Activated CD4-positive, CD25-positive, alpha-beta regulatory T cell treated with anti-CD3 and anti-CD28 coated beads, Interleukin-2, amount 50 U/mL, for 24 hours (primary cell): ENCODE data around the gene MAP2K1.
"Not testable (repeated sequence)": the region's sequence is repeated elsewhere in the genome, so short reads cannot be mapped to it uniquely, and the experiment has no call there.

Experiments
- ATAC-seq, 2 donors: fragments of 150-1000 bp; cut with Tn5 transposase; one replicate each; pipeline ENCODE4 v1.10.0; 2021; ENCODE audit warnings: mild to moderate bottlenecking in 1 of 2, moderate library complexity in 1 of 2

The MAP2K1 gene

DNA sequence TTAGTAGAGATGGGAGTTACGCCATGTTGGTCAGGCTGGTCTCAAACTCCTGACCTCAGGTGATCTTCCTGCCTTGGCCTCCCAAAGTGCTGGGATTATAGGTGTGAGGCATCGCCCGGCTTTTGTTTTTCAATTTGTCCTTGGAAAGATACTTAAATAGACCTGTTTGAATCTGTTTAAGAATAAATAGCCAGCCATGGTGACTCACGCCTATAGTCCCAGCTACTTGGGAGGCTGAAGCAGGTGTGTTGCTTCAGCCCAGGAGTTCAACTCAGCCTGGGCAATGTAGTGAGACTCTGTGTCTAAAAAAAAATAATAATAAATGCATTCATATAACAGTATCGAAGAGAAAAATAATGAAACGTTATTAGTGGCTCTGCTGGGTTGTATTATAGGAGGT lies 93.6 kb downstream of the MAP2K1 start:
- no peak for ATAC-seq

DNA sequence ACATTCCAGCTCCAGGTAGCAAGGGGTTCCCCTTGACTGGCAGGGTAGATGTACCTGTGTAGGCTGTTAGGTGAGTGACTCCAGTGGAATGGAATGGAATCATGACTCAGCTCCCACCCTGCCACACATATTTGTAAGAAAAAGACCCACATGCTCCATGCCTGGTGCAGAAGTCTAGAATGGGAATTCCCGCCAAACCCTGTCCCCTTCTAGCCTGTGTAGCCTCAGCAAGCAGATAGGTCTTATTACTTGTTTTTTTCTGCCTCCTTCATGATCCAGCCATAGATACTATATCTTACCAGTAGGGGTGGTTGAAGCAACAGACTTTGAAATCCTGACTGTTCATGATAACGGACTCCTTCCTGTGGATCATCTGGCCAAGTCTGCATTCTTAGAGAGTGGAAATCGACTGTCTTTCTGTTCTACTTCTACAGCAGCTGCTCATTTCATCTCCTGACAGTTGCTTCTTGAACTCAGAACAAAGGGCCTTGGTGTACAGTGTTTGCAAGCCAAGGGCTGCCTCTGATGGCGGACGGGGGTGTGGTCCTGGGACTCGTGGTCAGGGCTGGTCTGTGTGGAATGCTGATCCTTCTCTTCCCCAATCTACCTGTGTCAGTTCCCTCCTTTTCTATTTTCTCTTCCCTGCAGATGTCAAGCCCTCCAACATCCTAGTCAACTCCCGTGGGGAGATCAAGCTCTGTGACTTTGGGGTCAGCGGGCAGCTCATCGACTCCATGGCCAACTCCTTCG lies 94.6 kb downstream of the MAP2K1 start:
- ATAC-seq = no peak

DNA sequence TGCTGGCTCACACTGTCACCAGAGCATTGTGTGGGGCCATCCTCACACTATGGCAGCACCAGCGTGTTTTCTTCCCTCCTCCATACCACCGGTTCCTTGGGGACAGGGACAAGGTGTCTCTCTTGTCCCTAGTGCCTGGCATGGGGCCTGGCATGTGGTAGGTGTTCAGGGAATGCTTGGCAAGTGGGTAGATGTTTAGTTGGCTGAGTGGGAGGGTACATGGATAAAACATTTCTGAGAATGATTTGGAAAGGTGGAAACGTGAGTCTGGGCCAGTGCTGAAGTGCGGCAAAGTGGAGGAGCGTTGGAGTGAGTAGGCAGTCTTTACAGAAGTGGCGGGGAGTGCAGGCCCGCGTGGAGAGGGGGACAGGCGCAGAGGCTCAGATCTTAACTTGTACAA lies 95.8 kb downstream of the MAP2K1 start:
- no peak for ATAC-seq

GRCh38 chr15:66483131-66483566 lies 96.4 kb downstream of the MAP2K1 start:
- no peak for ATAC-seq

DNA sequence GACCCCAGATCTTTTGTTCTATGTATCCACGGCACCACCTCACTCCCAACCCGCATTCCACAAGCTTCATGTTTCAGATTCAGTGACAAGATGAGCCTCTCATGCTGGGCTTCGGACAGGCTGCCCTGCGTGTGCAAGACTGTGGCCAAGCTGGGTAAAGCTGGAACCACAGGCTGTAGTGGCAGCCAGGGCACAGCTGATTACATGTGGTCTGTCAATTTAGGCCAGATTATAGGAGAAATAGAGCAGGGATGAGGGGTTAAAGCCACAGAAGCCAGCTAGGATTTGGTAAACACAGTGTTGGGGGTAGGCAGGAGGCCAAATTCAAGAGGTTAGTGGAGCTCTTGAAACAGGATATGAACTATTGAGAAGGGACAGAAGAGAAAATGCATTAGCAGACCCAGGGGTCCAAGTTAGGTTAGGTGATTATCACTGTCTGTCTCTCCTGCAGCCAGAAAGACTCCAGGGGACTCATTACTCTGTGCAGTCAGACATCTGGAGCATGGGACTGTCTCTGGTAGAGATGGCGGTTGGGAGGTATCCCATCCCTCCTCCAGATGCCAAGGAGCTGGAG lies 97.9 kb downstream of the MAP2K1 start:
- ATAC-seq = no peak

DNA sequence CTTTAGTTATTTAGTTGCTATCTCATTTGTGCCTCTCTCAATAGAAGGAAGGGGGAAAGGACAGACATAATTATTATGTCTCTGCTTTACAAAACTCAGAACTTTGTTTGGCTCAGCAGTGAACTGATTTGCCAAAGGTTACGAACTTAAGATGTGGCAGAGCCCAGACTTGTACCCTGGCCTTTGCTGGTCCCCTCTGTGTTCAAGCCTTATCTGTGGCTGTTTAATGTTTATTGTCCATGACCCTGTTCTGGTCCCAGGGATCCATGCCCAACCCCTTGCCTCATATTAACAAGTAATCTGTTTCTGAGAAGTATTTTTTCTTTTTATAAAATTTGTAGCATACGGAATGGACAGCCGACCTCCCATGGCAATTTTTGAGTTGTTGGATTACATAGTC lies 100.2 kb downstream of the MAP2K1 start:
- no peak for ATAC-seq

DNA sequence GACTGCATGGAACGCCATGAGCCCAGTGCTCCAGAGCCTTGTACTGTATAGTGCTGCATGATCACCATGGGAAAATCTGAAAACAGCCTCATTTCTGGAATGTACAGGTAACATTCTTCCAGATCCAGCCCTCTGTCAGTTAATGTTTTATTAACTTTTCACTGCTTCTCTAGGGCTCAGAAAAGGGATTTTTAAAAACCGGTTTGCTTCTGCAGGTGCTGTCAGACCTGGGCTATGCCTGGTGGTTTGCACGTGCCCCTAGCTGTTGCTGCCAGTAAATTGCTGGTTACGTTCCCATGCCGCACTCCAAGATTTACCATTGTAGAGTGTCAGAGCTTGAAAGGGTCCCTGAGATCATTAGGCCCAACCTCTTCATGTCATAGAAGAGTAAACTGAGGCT lies 101.8 kb downstream of the MAP2K1 start:
- ATAC-seq = no peak

DNA sequence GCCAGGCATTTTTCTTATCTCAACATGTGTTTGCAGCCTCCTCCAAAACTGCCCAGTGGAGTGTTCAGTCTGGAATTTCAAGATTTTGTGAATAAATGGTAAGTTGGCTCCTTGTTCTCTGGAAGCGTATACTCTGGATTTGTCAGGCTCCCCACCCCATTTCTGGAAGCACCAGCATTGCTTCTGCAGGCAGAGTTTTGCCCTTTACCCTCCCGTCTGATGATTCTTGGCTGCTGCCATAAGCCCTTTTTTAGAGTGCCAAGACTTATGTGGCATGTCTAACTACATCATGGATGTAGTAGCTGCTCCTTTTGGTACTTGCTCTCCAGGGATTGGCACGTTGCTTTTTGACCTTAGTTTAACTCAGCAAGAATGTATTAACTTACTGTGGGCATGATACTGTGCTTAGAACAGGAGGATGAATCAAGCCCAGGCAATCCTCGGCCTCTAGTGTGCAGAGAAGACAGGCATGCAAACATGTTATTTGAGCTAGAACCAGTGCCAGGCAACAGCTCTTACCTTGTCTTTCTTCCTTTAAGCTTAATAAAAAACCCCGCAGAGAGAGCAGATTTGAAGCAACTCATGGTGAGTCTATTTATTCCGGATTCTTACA lies 102.6 kb downstream of the MAP2K1 start:
- no peak for ATAC-seq

DNA sequence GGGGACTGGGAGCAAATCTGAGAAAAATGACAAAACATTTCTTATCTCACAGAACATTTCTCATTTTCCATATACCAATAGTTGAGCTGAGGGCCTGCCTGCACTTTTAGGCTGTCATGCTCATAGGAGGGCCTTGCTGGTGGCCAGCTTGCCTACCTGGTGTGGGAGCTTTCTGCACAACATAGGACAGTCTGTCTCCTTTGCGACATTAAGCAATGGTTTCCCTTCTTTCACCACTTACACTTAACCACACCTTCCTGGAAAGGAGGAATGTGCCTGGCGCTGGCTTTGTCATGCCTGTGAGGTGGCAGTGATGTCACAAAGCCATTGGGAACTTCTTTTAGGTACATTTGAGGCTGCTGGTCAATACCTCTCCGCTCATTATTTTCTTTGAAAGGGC lies 105.1 kb downstream of the MAP2K1 start:
- ATAC-seq = no peak

DNA sequence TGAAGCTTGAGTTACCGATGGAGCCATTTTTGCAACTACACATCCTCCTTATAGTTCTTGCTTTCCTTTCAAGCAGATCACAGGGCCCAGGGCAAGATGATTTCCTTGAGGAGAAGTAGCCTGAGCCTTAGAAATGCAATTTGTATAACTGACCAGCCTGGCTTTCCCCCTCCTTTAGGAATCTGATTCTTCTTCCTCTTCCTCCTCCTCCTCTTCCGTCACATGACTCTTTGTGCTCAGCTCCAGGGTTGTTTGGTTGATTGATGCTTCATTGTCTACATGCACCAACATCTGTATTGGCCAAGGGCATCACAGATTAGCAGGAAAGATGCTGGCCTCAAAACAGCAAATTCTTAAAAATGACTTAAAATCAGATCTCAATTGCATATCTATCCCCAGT lies 107.5 kb downstream of the MAP2K1 start:
- ATAC-seq = no peak

DNA sequence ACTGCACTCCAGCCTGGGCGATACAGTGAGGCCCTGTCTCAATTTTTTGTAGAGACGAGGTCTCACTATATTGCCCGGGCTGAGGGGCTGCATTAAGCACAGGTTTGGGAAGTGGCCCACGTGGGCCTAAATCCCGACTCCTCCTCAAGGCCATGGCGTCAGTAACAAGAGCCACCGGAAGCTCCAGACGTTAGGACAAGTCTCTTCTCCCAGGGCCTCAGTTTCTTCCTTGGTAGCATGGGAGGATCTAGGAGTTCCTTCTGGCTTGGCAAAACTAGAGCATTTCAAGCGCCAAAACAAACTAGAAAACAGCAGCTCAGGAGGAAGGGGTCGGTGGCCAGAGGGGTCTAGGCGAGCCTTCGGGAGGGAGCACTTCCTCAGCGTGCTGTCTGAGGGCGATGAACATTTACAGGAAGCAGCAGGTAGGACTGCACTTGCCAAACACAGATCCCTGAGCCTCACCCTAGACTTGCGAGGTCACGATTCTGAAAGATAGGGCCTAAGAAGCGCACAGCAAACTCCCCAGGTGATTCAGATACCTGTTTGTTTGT lies 110.3 kb downstream of the MAP2K1 start:
- peak; percentile 18 to 25 for ATAC-seq

GRCh38 chr15:66497502-66498455 lies 111.1 kb downstream of the MAP2K1 start, which contains the start of gene SNAPC5:
TSS of gene SNAPC5 (minus strand) at chr15:66497762. CDS start at chr15:66497731, 31 bp downstream.
- ATAC-seq = peak; percentile 83 to 86

DNA sequence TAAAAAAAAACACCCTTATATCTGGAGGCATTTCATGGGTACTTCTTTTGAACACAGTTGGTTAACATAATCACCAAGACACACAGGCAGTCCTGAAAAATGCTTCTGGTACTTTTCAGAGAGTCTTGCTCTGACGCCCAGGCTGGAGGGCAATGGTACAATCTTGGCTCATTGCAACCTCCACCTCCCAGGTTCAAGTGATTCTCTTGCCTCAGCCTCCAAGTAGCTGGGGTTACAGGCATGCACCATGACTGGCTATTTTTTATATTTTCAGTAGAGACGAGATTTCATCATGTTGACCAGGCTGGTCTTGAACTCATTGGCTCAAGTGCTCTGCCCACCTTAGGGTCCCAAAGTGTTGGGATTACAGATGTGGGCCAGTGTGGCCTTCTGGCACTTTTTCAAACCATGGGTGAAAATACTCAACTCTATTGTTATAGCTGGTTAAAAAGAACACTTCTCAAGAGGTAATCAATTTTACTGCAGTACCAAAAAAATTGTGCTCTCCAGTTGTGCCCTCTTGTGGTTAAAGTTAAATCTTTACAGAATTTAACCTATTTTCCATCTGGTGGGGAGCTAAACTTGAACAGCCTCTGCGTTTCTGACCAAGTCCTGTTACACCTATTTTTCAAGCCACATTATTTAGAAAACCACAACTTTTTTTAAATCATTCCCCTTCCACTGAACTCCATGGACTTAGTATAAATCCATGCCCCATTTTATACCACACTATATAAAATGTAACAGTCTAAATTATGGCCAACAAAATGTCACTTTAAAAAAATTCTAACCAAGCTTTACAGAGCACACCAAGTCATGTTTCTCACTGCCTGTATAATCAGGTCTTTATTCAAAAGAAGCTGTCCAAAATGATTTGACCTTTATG lies 112.0 kb downstream of the MAP2K1 start:
- ATAC-seq = no peak

DNA sequence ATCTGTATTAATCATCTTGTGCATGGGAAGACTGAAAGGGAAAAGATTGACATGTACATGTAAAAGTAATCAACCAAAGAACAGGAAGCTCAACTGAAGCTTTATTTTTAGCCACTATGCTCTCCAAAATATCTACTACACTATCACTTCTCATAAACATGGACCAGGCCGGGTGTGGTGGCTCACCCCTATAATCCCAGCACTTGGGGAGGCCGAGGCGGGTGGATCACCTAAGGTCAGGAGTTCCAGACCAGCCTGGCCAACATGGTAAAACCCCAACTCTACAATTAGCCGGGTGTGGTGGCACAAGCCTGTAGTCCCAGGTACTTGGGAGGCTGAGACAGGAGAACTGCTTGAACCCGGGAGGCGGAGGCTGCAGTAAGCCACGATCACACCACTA lies 113.6 kb downstream of the MAP2K1 start:
- not testable (repeated sequence) for ATAC-seq

GRCh38 chr15:66502491-66502890 lies 115.8 kb downstream of the MAP2K1 start:
- no peak for ATAC-seq

GRCh38 chr15:66503041-66503648 lies 116.4 kb downstream of the MAP2K1 start:
- not testable (repeated sequence) for ATAC-seq

GRCh38 chr15:66503780-66504562 lies 117.3 kb downstream of the MAP2K1 start:
- no peak for ATAC-seq

DNA sequence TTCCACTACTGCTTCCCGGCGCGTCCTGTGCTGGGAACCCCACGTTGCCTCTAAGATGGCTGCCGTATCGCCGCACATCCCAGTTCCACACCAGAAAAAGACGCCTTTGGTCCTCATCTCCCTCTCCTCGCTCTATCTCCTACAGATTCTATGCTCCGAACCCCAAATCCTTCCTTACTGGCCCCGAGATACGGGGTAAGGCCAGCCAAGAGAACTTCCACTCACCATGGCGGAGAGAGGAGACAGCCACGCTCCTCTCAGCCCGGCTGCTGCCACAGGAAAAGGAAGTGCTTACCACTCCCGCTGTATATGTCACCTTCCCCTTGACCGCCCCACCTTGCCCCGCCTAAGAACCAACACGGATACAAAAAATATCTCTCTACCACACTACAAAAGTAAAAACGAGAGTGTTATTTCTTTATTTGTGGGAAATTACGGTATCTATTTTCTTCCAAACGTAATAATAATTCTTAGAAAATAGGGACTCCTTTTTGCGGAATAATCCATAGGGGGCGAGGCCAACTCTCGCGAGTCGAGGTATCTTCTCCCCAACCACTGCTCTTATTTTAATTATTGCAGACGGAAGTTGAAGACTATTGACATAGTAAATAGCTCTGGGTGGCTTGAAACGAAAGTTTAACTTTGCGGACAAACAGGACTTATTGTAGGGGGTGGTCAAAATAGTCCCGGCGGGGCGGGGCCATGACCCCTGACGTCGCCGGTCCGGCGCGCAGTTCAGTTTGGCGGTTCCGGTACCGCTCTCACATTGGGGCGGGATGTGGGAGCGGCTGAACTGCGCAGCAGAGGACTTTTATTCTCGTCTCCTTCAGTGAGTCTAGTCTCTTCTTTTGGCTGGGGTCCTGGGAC lies 118.1 kb downstream of the MAP2K1 start, which contains the start of the genes RPL4 and ZWILCH:
TSS of gene RPL4 (minus strand) at position 293 of the 867 bp plus-strand sequence. CDS start at position 228, 65 bp downstream.
TSS of gene ZWILCH (plus strand) at position 764 of the 867 bp plus-strand sequence. CDS start at position 777, 13 bp downstream.
- peak; percentile 82 to 87 for ATAC-seq

DNA sequence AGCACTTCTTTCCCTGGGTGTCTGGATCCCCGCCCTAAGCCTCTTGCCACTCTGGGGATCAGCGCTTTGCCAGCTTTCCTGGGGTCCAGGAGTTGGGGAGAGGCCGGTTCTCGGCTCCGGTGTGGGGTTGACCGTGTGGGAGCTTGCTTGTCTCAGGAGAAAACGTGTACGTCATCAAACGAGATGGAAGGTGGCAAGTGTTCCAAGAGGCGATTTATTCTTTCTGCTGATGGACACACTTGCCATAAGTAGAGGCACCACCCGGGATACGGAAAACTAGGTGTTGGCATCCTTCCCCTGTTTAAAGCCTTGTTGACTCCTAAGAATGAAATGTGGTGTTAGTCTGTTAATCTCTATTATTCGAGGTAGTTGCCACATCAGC lies 118.7 kb downstream of the MAP2K1 start:
- ATAC-seq = no peak
